RPMI7951 (cell line): ENCODE results near the gene SPRR3. TPM values are rescaled to one million over a fixed set of nuclear protein-coding genes. Genes with fewer than 3 reads are reported as not detected.

Experiments
- DNase-seq: peaks from one replicate; pipeline ENCODE4 v3.0.0-alpha.2; 2012; ENCODE audit warnings: low read depth
- total RNA-seq: library from RNA; depleted of rRNA; stranded (reverse); fragments of >200 nt; shearing (Covaris generic); gene quantifications from 2 replicates; pipeline ENCODE4 v1.2.3, GENCODE V29; 2014; rRNA removed

Gene SPRR3
- total RNA-seq, 1 experiment from 2014 or later: not detected

GRCh38 chr1:153049211-153049610, 47.7 kb downstream of the SPRR3 start:
- no peak for DNase-seq

Other genes starting within 250 kb of the SPRR3 start
- gene KPRP, start 243.7 kb upstream of the SPRR3 start, total RNA-seq: not detected in 2 replicates
- not detected in 2 replicates for gene LCE1F, start 226.6 kb upstream of the SPRR3 start, total RNA-seq
- not detected in 2 replicates for gene LCE1E, start 215.5 kb upstream of the SPRR3 start, total RNA-seq
- not detected in 2 replicates for gene LCE1D, start 205.0 kb upstream of the SPRR3 start, total RNA-seq
- gene LCE1C, start 195.1 kb upstream of the SPRR3 start, total RNA-seq: not detected in 2 replicates
- gene LCE1B, start 189.8 kb upstream of the SPRR3 start, total RNA-seq: not detected in 2 replicates
- not detected in 2 replicates for gene LCE1A, start 174.3 kb upstream of the SPRR3 start, total RNA-seq
- gene LCE6A, start 158.9 kb upstream of the SPRR3 start, total RNA-seq: not detected in 2 replicates
- gene LCE7A, start 141.8 kb upstream of the SPRR3 start, total RNA-seq: not detected in 2 replicates
- gene SMCP, start 123.4 kb upstream of the SPRR3 start, total RNA-seq: not detected in 2 replicates
- gene IVL, start 93.2 kb upstream of the SPRR3 start, total RNA-seq: not detected in 2 replicates
- not detected in 2 replicates for gene SPRR5, start 54.5 kb upstream of the SPRR3 start, total RNA-seq
- gene SPRR4, start 31.1 kb upstream of the SPRR3 start, total RNA-seq: not detected in 2 replicates
- not detected in 2 replicates for gene SPRR1A, start 17.7 kb upstream of the SPRR3 start, total RNA-seq
- not detected in 2 replicates for gene SPRR1B, start 29.5 kb downstream of the SPRR3 start, total RNA-seq
- not detected in 2 replicates for gene SPRR2D, start 39.4 kb downstream of the SPRR3 start, total RNA-seq
- gene SPRR2A, start 55.8 kb downstream of the SPRR3 start, total RNA-seq: not detected in 2 replicates
- not detected in 2 replicates for gene SPRR2B, start 69.9 kb downstream of the SPRR3 start, total RNA-seq
- not detected in 2 replicates for gene SPRR2E, start 92.8 kb downstream of the SPRR3 start, total RNA-seq
- not detected in 2 replicates for gene SPRR2F, start 111.8 kb downstream of the SPRR3 start, total RNA-seq
- not detected in 2 replicates for gene SPRR2G, start 149.1 kb downstream of the SPRR3 start, total RNA-seq
- not detected in 2 replicates for gene LELP1, start 201.7 kb downstream of the SPRR3 start, total RNA-seq
- not detected in 2 replicates for gene PRR9, start 215.8 kb downstream of the SPRR3 start, total RNA-seq